ENCODE data around the gene MTCH1. TPM values are rescaled to one million over a fixed set of nuclear protein-coding genes. Genes with fewer than 3 reads are reported as not detected.

MTCH1 gene
- total RNA-seq, 1 experiment from 2014 or later, result 84.4 TPM

DNA sequence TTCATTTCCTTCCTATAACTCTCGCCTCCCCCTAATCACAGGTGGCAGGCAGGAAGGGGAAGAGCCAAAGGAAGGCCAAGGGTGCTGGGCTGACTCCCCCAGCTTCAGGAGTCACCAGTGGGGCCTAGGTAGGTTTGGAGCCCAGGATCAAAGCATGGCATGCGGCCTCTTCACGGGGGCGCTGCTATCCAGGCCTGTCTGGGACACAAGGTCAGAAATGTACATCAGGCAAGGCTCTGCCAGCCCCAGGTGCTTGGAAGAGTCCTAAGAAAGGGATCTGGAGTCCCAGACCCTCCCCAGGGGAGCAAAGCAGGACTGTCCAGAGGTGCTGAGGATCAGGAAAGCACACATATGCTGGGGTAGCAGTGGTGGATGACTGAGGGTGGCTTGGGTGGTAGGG, 21.1 kb downstream of the MTCH1 start:
- H3K27ac ChIP-seq (ENCODE audit: low read length), result no peak overlapping the region
- no peaks in the 10 kb centered on the region for H3K79me2 ChIP-seq (ENCODE audit: low read length)

DNA sequence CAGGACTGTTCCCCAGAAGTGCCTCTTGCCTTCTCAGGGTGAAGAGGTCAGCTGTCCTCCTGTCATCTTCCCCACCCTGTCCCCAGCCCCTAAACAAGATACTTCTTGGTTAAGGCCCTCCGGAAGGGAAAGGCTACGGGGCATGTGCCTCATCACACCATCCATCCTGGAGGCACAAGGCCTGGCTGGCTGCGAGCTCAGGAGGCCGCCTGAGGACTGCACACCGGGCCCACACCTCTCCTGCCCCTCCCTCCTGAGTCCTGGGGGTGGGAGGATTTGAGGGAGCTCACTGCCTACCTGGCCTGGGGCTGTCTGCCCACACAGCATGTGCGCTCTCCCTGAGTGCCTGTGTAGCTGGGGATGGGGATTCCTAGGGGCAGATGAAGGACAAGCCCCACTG, 21.6 kb downstream of the MTCH1 start:
- H3K27me3 ChIP-seq (ENCODE audit: low read length), result no peaks in the 10 kb centered on the region
- H3K36me3 ChIP-seq (ENCODE audit: insufficient read depth, low read length), result peaks cover 22% of the 10 kb centered on the region; the same call in 1 of the 2 replicates
- peaks cover 17% of the 10 kb centered on the region for H3K4me1 ChIP-seq (ENCODE audit: low read length)
- DNase-seq, result no peak
- no peaks in the 10 kb centered on the region for H4K20me1 ChIP-seq (ENCODE audit: insufficient read depth, low read depth, low read length)
- no peak overlapping the region for H2AFZ ChIP-seq (ENCODE audit: low read length)
- no peak overlapping the region for H3K9ac ChIP-seq (ENCODE audit: low read length)
- H3K79me2 ChIP-seq (ENCODE audit: low read length), result no peaks in the 10 kb centered on the region
- no peaks in the 10 kb centered on the region for H3K9me2 ChIP-seq (replicated peaks; ENCODE audit: insufficient read depth, low read length)
- no peak overlapping the region for H3K4me2 ChIP-seq (ENCODE audit: low read depth, low read length, poor library complexity, severe bottlenecking)
- H3K9me3 ChIP-seq (ENCODE audit: low read length), result no peaks in the 10 kb centered on the region
- H3K27ac ChIP-seq (ENCODE audit: low read length), result no peak overlapping the region
- no peak overlapping the region for H3K4me3 ChIP-seq (ENCODE audit: low read length)

More for the DNA sequence above, 21.1 kb downstream of the MTCH1 start:
- Histone ChIP-seq H3K36me3 (ENCODE audit: insufficient read depth, low read length) (peaks cover 24% of the 10 kb centered on the region; the same call in 1 of the 2 replicates), H3K27me3 (ENCODE audit: low read length) (no peaks in the 10 kb centered on the region), H3K9me3 (ENCODE audit: low read length) (no peaks in the 10 kb centered on the region), H2AFZ (ENCODE audit: low read length) (no peak overlapping the region), H3K4me2 (ENCODE audit: low read depth, low read length, poor library complexity, severe bottlenecking) (no peak overlapping the region), H3K9me2 (replicated peaks; ENCODE audit: insufficient read depth, low read length) (no peaks in the 10 kb centered on the region), H4K20me1 (ENCODE audit: insufficient read depth, low read depth, low read length) (no peaks in the 10 kb centered on the region), H3K4me1 (ENCODE audit: low read length) (peaks cover 17% of the 10 kb centered on the region), H3K4me3 (ENCODE audit: low read length) (no peak overlapping the region), H3K9ac (ENCODE audit: low read length) (no peak overlapping the region)
- DNase-seq, result no peak

DNA sequence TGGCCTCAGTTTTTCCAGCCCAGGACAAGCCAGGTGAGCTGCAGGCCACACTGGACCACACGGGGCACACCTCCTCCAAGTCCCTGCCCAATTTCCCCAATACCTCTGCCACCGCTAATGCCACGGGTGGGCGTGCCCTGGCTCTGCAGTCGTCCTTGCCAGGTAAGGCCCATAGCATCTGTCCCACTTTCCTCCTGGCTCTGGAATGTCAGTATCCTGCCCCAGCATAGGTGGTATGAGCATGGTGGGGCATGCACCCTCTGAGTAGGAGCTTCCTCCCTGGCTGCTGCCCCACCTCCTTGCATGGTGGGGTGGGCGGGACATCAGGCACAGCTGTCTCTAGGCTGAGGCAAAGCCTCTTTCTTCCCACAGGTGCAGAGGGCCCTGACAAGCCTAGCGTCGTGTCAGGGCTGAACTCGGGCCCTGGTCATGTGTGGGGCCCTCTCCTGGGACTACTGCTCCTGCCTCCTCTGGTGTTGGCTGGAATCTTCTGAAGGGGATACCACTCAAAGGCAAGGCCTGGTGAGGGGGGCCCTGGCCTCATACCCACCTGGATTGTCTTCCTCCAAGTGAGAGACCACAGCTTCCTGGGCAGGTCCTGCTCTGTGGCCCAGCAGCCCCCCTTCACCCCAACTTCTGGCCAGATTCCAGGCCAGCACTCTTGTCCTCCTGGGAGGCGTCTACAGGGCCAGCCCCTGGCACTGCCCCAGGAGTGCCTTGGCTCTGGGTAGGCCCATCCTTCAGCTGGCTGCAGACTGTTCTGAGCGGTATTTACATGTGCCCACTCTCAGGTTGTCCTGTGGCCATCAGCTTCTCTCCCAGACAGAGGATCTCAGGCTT, 22.3 kb downstream of the MTCH1 start:
- Histone ChIP-seq H3K9ac (ENCODE audit: low read length) (no peak overlapping the region), H3K36me3 (ENCODE audit: insufficient read depth, low read length) (peaks cover 15% of the 10 kb centered on the region; the same call in 1 of the 2 replicates), H3K27me3 (ENCODE audit: low read length) (no peaks in the 10 kb centered on the region), H3K9me2 (replicated peaks; ENCODE audit: insufficient read depth, low read length) (no peaks in the 10 kb centered on the region), H4K20me1 (ENCODE audit: insufficient read depth, low read depth, low read length) (no peaks in the 10 kb centered on the region), H3K4me1 (ENCODE audit: low read length) (peaks cover 17% of the 10 kb centered on the region), H3K27ac (ENCODE audit: low read length) (no peak overlapping the region), H3K4me2 (ENCODE audit: low read depth, low read length, poor library complexity, severe bottlenecking) (peak overlapping the region; percentile 11), H3K9me3 (ENCODE audit: low read length) (no peaks in the 10 kb centered on the region), H3K4me3 (ENCODE audit: low read length) (no peak overlapping the region), H3K79me2 (ENCODE audit: low read length) (no peaks in the 10 kb centered on the region), H2AFZ (ENCODE audit: low read length) (peak overlapping the region; percentile 24; the same call in 1 of the 2 replicates)
- DNase-seq, result peak; percentile 78

DNA sequence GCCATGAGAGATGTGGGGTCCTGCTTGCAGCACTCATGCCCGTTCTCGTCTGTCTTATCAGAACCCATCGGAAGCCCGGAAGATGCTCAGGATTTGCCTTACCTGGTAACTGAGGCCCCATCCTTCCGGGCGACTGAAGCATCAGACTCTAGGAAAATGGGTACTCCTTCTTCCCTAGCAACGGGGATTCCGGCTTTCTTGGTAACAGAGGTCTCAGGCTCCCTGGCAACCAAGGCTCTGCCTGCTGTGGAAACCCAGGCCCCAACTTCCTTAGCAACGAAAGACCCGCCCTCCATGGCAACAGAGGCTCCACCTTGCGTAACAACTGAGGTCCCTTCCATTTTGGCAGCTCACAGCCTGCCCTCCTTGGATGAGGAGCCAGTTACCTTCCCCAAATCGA, 23.1 kb downstream of the MTCH1 start:
- peak; percentile 87 for DNase-seq
- Histone ChIP-seq H3K27ac (ENCODE audit: low read length) (no peak overlapping the region), H3K79me2 (ENCODE audit: low read length) (no peaks in the 10 kb centered on the region), H3K36me3 (ENCODE audit: insufficient read depth, low read length) (peaks cover 8% of the 10 kb centered on the region; the same call in 1 of the 2 replicates), H3K9me2 (replicated peaks; ENCODE audit: insufficient read depth, low read length) (no peaks in the 10 kb centered on the region), H4K20me1 (ENCODE audit: insufficient read depth, low read depth, low read length) (no peaks in the 10 kb centered on the region), H3K4me1 (ENCODE audit: low read length) (peaks cover 17% of the 10 kb centered on the region), H3K4me3 (ENCODE audit: low read length) (no peak overlapping the region), H2AFZ (ENCODE audit: low read length) (peak overlapping the region; percentile 24; the same call in 1 of the 2 replicates), H3K4me2 (ENCODE audit: low read depth, low read length, poor library complexity, severe bottlenecking) (peak overlapping the region; percentile 11), H3K27me3 (ENCODE audit: low read length) (no peaks in the 10 kb centered on the region), H3K9ac (ENCODE audit: low read length) (no peak overlapping the region), H3K9me3 (ENCODE audit: low read length) (no peaks in the 10 kb centered on the region)

DNA sequence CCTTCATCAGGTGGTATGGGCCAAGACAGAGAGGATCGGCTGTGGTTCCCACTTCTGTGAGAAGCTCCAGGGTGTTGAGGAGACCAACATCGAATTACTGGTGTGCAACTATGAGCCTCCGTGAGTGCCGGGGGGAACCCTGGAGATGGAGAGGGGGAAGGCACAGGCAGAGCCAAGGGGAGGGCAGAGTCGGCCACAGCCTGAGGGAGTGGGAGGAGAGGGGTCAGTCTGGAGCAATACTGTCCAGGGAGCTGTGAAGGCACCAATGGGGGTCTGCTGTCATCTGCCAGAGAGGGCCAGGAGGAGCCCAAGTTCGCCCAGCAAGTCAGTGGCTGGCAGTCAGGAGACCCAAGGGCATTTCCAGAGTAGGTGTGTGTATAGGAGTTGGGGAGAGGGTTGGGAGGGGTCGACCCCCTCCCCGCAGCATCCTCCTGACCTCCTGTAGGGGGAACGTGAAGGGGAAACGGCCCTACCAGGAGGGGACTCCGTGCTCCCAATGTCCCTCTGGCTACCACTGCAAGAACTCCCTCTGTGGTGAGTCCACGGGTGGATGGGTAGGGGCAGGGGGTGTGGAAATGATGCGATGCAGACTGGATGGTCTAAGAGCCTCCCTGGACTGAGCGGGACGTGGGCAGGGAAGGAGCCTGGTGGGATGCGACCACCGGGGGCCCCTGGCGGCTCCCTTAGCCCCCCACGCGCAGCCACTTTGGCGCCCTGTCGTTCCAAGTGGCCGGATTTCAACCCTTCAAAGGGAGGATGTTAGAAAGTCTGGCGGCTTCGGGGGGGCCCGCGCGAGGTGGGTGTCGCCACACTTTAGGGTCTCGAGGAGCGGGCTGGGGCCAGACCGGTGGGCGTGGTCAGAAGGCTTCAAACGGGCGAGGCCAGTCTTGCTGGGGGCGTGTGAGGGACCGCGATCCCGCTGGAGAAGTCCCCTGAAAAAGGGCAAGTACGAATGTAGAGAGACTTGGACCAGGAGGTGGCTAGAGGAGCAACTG, 24.3 kb downstream of the MTCH1 start:
- Histone ChIP-seq H3K9ac (ENCODE audit: low read length) (no peak overlapping the region), H3K27ac (ENCODE audit: low read length) (no peak overlapping the region), H2AFZ (ENCODE audit: low read length) (no peak overlapping the region), H3K9me3 (ENCODE audit: low read length) (no peaks in the 10 kb centered on the region), H3K4me1 (ENCODE audit: low read length) (peaks cover 17% of the 10 kb centered on the region), H3K9me2 (replicated peaks; ENCODE audit: insufficient read depth, low read length) (no peaks in the 10 kb centered on the region), H3K27me3 (ENCODE audit: low read length) (no peaks in the 10 kb centered on the region), H3K79me2 (ENCODE audit: low read length) (no peaks in the 10 kb centered on the region), H4K20me1 (ENCODE audit: insufficient read depth, low read depth, low read length) (no peaks in the 10 kb centered on the region), H3K36me3 (ENCODE audit: insufficient read depth, low read length) (no peaks in the 10 kb centered on the region), H3K4me3 (ENCODE audit: low read length) (no peak overlapping the region), H3K4me2 (ENCODE audit: low read depth, low read length, poor library complexity, severe bottlenecking) (no peak overlapping the region)
- no peak for DNase-seq

DNA sequence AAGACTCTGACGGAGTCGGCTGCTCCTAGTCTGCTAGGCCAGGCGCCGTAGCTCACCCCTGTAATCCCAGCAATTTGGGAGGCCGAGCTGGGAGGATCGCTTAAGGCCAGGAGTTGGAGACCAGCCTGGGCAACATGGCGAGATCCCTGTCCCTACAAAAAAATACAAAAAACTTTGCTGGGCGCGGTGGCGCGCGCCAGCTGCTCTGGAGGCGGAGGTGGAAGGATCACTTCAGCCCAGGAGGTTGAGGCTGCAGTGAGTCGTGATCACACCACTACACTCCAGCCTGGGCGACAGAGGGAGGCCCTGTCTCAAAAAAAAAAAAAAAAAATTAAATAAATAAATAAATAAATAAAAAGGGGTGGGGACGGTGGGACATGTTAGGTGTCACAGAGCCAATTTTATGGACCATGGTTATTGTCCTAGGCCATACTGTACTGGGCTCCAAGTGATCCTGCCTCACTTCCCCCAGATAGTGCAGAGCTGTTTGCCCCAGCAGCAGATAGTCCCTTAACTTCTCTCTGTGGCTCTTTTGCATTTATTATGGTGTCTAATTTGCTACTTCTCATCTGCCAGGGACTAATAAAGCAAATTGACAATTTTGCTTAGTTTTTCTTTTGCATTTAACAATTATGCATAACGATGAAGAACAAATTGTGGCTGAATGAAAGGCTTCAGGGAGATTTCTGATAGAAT, 26.3 kb downstream of the MTCH1 start:
- Histone ChIP-seq H3K9me2 (replicated peaks; ENCODE audit: insufficient read depth, low read length) (no peaks in the 10 kb centered on the region), H3K9me3 (ENCODE audit: low read length) (no peaks in the 10 kb centered on the region), H3K4me2 (ENCODE audit: low read depth, low read length, poor library complexity, severe bottlenecking) (no peak overlapping the region), H3K9ac (ENCODE audit: low read length) (no peak overlapping the region), H4K20me1 (ENCODE audit: insufficient read depth, low read depth, low read length) (no peaks in the 10 kb centered on the region), H3K79me2 (ENCODE audit: low read length) (no peaks in the 10 kb centered on the region), H3K4me3 (ENCODE audit: low read length) (no peak overlapping the region), H3K27me3 (ENCODE audit: low read length) (no peaks in the 10 kb centered on the region), H3K36me3 (ENCODE audit: insufficient read depth, low read length) (no peaks in the 10 kb centered on the region), H2AFZ (ENCODE audit: low read length) (no peak overlapping the region), H3K4me1 (ENCODE audit: low read length) (peaks cover 17% of the 10 kb centered on the region), H3K27ac (ENCODE audit: low read length) (no peak overlapping the region)
- DNase-seq, result no peak

DNA sequence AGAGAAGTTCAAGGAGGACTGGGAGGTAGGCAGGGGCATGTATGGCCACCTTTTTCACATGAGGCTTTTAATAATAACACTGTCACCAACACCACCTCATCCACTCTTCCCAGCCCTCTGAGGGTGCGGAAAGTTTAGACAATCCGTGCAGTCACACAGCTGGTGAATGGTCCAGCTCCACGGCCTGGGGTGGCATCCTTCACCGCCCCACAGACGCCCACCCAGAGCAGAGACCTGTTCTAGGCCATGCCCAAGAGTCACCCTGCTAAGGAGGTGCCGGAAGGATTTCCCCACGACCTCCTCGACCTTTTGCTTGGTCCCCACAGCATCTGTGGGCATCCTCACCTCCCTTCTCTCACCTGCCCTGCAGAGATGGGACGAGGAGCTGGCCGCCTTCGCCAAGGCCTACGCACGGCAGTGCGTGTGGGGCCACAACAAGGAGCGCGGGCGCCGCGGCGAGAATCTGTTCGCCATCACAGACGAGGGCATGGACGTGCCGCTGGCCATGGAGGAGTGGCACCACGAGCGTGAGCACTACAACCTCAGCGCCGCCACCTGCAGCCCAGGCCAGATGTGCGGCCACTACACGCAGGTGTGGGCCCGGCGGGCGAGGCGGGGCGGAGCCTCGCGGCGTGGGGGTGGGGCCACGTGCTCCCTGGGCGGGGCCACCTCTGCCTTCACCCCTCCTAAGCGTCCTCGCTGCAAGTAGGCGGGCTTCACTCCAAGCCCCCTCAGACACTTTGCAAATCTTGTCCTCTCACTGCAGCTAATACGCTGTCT, 27.0 kb downstream of the MTCH1 start:
- no peaks in the 10 kb centered on the region for H3K9me3 ChIP-seq (ENCODE audit: low read length)
- no peaks in the 10 kb centered on the region for H3K9me2 ChIP-seq (replicated peaks; ENCODE audit: insufficient read depth, low read length)
- no peak overlapping the region for H3K9ac ChIP-seq (ENCODE audit: low read length)
- no peaks in the 10 kb centered on the region for H4K20me1 ChIP-seq (ENCODE audit: insufficient read depth, low read depth, low read length)
- H3K79me2 ChIP-seq (ENCODE audit: low read length), result no peaks in the 10 kb centered on the region
- no peak overlapping the region for H2AFZ ChIP-seq (ENCODE audit: low read length)
- no peak overlapping the region for H3K4me3 ChIP-seq (ENCODE audit: low read length)
- DNase-seq, result no peak
- H3K27me3 ChIP-seq (ENCODE audit: low read length), result no peaks in the 10 kb centered on the region
- H3K27ac ChIP-seq (ENCODE audit: low read length), result no peak overlapping the region
- H3K4me1 ChIP-seq (ENCODE audit: low read length), result peaks cover 12% of the 10 kb centered on the region
- H3K36me3 ChIP-seq (ENCODE audit: insufficient read depth, low read length), result no peaks in the 10 kb centered on the region
- no peak overlapping the region for H3K4me2 ChIP-seq (ENCODE audit: low read depth, low read length, poor library complexity, severe bottlenecking)

All from Karpas-422 (cell line).